Right ventricle myocardium superior (tissue), 1 donor: ENCODE data around the gene SCGN. TPM values are rescaled to one million over a fixed set of nuclear protein-coding genes. Genes with fewer than 3 reads are reported as not detected.

ENCODE experiments used
- ATAC-seq: fragments of 200-7000 bp; cut with Tn5 transposase; one replicate; pipeline ENCODE4 v1.9.1; 2020; ENCODE audit warnings: mild to moderate bottlenecking; ENCODE audit not compliant: poor library complexity
- DNase-seq: peaks from one replicate; pipeline ENCODE4 v3.0.0-alpha.2; 2020
- intact Hi-C: fragments of 100-400 bp; cut with DNase I; formaldehyde crosslinking; loops from one replicate; pipeline ENCODE4 v1.11.2; 2022
- total RNA-seq: library from RNA; stranded (reverse); fragmentation: NEBNext Ultra II Directional; extraction: Animal tissue kit (Norgen Biotek cat#: 25700); gene quantifications from one replicate; pipeline ENCODE4 v1.2.1, GENCODE V29; 2021
- donor health status: DM: no; HTN: yes; CAD: no; lungs with severe emphysema.

Gene SCGN
- total RNA-seq, 1 donor from 2014 or later: 1.2 TPM

DNA sequence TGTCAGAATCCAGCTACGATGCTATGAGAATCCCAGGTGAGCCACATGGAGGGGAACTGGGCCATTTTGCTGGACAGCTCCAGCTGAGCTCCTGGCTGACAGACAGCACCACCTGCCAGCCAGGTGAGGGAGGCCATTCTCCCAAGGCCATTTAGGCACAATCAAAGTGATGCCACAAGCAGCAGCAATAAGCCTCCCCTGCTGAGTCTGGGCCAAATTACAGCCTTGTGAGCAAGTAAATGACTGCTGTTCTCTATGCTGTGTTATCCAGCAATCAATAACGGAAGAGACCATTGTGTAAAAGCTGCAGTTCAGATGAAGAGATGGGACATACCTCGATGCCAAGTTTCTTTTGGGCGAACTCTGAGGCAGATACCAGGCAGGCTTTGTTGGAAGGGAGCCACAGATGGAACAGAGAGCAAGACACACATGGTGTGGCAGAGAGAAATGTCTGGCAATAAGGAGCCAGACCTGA is 14.0 kb upstream of the SCGN start:
- DNase-seq (no peak), ATAC-seq (no peak)
- intact Hi-C loops: no loop called here

DNA sequence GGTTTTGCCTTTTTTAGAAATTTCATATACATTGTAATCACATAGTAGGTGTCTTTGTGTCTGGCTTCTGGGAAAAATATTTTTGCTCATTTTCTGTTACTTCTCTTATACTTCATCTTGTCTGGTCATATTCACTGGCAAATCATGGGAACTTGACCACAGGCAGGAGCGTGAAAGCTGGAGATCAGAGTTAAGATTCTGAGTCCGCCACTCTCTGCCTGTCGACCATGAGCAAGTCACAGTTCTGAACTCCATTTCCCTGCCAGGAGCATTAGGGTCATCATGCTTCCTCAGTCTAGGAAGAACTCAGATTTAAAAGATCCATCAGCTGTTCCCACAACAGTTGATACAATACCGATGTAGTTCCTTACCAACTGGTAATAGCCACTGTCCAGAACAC is 12.4 kb upstream of the SCGN start:
- ATAC-seq: no peak
- no peak for DNase-seq
- intact Hi-C loops: no loop called here

- ATAC-seq (no peak), DNase-seq (no peak)
- intact Hi-C loops: no loop called here
These were observed 11.6 kb upstream of the SCGN start for GRCh38 chr6:25640446-25640845.

- intact Hi-C loops: no loop called here
- DNase-seq (no peak), ATAC-seq (no peak)
These were observed 11.1 kb upstream of the SCGN start for GRCh38 chr6:25640891-25641290.

DNA sequence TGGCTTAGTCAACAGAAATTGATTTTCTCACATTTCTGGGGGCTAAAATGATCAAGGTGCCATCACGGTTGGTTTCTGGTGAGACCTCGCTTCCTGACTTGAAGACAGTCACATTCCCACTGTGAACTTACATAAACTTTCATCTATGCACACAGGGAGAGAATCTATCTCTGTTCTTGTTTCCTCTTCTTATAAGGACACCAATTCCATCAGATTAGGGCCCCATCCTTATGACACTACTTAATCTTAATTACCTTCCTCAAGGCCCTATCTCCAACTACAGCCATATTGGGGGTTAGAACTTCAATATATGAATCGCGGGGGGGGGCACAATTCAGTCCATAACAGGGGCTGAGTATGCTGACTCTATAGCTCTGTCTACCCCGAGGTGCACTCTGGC is 10.6 kb upstream of the SCGN start:
- intact Hi-C loops: no loop called here
- ATAC-seq: no peak

GRCh38 chr6:25641940-25642666 is 9.9 kb upstream of the SCGN start:
- DNase-seq (no peak), ATAC-seq (no peak)
- intact Hi-C loops: no loop called here

More for the DNA sequence above, 10.6 kb upstream of the SCGN start:
- no peak for DNase-seq

DNA sequence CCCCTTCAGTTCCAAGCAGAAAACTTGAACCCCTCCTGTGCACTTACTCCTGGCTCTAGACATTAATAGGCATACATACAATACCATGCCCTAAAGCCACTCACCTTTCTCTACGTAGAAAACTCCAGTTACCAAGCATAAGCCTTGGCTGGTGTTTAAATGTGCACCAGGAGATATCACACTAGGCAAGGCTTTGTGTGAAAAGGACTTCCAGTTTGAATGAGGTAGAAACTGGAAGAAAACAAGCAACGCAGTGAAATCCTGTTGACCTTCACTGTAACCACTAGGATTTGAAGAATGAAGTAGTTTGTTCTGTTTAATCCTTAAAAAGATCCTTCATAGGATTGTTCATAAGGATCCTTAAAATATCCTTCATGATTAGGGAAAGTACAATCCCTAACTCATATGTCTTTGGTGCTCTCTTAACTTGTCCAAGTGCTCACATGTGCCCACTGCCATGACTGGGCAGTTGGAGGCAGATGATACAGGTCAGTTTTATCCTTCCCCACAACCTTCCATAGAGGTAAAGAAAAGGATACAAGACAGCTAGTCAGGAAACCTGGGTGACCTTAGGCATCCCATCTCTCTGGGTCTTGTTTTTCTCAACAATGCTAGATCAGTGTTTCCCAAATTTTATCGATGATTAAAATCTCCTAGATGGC is 9.2 kb upstream of the SCGN start:
- ATAC-seq (no peak), DNase-seq (no peak)
- intact Hi-C loops: no loop called here

- no peak for DNase-seq
- no peak for ATAC-seq
- intact Hi-C loops: no loop called here
These were observed 6.1 kb upstream of the SCGN start for GRCh38 chr6:25645916-25646315.

DNA sequence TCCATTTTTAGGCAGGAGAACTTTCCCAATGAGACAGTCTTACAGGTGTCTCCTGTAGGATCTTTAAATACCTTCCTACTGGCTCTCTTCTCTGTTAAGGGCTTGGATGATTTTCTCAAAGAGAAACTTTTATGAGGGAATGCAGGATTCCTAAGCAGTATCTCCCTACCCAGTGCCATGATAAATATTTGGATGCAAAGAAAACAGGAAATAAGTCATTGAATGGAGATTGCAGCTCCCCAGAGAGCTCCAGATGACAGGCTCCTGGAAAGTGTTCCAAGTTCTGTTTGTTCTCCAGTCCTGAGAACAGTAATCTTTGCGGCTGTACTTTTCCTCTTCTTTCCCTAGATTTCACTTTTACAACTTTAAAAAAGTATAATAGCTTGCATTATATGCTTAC is 2.4 kb upstream of the SCGN start:
- DNase-seq (no peak), ATAC-seq (no peak)
- intact Hi-C loops: no loop called here

- intact Hi-C loops: no loop called here
- ATAC-seq (no peak), DNase-seq (no peak)
These were observed 3.7 kb downstream of the SCGN start for GRCh38 chr6:25655723-25656122.

- intact Hi-C loops: no loop called here
- no peak for ATAC-seq
- no peak for DNase-seq
These were observed 7.8 kb downstream of the SCGN start for GRCh38 chr6:25659633-25660368.

DNA sequence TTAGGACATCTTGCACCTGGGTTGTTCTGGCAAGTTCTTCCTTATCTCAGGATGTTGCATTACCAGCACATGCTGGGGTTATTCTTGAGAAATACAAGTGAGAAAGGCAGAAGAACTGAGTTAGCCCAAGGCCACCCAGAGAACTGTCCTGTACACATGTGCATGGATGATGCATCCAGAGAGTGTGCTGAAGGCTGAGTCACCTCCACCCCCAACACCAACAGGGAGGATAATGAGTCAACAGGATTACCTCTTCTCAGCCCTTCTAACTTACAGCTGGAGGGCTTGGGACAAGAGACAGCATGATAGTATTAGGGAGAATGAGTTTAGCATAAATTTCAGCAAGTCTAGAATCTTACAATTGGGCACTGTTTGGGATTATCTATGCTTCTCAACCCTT is 8.5 kb downstream of the SCGN start:
- intact Hi-C loops: no loop called here
- DNase-seq: no peak
- ATAC-seq: no peak

- ATAC-seq (no peak), DNase-seq (no peak)
- intact Hi-C loops: no loop called here
These were observed 9.2 kb downstream of the SCGN start for GRCh38 chr6:25661129-25661779.

- ATAC-seq (no peak), DNase-seq (no peak)
- intact Hi-C loops: no loop called here
These were observed 13.4 kb downstream of the SCGN start for GRCh38 chr6:25665455-25665854.

DNA sequence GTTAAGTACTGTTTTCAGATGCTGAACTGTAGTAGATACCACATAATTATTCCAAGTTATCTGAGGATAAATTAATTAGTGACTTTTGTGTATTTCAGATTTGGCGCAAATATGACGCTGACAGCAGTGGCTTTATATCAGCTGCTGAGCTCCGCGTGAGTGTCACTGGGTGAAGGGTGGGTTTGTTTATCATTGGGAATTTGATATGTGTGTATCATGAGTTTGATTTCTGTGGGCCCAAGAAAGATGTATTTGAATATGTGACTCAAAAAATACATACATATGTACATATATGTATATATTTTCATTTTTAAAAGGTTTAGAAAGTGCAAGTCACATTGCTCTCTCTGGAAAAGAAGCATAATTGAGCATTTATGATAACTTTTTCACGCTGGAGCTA is 17.4 kb downstream of the SCGN start:
- intact Hi-C loops: no loop called here
- ATAC-seq (no peak), DNase-seq (no peak)

- no peak for DNase-seq
- no peak for ATAC-seq
- intact Hi-C loops: no loop called here
These were observed 18.2 kb downstream of the SCGN start for GRCh38 chr6:25670208-25670607.

GRCh38 chr6:25670793-25671513 is 18.9 kb downstream of the SCGN start:
- intact Hi-C loops: no loop called here
- no peak for ATAC-seq
- no peak for DNase-seq

GRCh38 chr6:25671652-25672051 is 19.6 kb downstream of the SCGN start:
- ATAC-seq (no peak), DNase-seq (no peak)
- intact Hi-C loops: no loop called here

DNA sequence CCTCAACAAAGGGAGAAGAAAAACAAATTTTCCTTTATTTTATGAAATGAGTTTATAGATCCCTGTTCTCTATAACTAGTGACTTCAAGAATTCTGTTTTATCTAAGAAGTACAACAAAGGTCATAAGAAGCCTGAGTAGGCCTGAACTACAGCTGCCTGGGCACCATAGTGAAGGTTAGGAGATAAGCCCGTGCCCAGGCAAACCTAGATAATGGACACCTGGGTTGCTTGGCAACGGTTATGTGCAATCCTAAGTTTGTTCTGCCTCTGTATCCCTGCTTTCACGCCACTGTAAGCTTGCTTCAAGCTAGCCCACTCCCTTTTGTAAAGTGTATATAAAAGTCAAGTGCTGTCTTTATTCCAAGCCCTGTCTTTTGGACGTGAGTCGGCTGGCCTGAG is 23.2 kb downstream of the SCGN start:
- DNase-seq (no peak), ATAC-seq (no peak)
- intact Hi-C loops: no loop called here
